HG03521 (cell line): ENCODE results near the gene NAIP.
"Not testable (repeated sequence)": the region's sequence is repeated elsewhere in the genome, so short reads cannot be mapped to it uniquely, and the experiment has no call there.

ENCODE experiments used
- ATAC-seq: cut with Tn5 transposase; IDR thresholded peaks from one replicate; pipeline ENCODE4 v1.9.1; 2021; ENCODE audit warnings: mild to moderate bottlenecking, moderate library complexity; ENCODE audit not compliant: unreplicated experiment

Gene NAIP, protein sequence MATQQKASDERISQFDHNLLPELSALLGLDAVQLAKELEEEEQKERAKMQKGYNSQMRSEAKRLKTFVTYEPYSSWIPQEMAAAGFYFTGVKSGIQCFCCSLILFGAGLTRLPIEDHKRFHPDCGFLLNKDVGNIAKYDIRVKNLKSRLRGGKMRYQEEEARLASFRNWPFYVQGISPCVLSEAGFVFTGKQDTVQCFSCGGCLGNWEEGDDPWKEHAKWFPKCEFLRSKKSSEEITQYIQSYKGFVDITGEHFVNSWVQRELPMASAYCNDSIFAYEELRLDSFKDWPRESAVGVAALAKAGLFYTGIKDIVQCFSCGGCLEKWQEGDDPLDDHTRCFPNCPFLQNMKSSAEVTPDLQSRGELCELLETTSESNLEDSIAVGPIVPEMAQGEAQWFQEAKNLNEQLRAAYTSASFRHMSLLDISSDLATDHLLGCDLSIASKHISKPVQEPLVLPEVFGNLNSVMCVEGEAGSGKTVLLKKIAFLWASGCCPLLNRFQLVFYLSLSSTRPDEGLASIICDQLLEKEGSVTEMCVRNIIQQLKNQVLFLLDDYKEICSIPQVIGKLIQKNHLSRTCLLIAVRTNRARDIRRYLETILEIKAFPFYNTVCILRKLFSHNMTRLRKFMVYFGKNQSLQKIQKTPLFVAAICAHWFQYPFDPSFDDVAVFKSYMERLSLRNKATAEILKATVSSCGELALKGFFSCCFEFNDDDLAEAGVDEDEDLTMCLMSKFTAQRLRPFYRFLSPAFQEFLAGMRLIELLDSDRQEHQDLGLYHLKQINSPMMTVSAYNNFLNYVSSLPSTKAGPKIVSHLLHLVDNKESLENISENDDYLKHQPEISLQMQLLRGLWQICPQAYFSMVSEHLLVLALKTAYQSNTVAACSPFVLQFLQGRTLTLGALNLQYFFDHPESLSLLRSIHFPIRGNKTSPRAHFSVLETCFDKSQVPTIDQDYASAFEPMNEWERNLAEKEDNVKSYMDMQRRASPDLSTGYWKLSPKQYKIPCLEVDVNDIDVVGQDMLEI (N-terminal part only)

DNA sequence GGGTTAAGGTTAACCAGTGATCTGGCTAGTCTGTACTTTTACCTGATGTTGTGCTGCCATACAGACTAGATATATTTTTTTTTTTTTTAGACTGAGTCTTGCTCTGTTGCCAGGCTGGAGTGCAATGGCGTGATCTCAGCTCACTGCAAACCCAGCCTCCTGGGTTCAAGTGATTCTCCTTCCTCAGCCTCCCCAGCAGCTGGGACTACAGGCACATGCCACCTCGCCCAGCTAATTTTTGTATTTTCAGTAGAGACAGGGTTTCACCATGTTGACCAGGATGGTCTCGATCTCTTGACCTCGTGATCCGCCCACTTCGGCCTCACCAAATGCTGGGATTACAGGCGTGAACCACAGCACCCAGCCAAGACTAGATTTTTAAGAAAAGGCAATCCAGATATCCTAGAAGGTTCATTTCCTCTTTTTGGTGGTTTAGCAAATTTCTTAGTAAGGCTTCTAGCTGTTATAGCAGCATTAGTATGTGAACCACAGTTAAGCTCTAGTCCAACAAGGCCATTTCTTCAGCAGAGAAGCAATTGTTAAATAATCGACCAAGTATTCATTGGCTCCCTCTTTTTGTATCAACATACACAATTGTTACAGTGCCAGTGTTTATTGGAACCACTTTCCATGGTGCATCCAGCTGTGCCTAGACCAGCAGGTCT is at the start of gene NAIP:
TSS of gene NAIP (minus strand) at position 51 of the 665 bp plus-strand sequence. CDS start 12,424 bp downstream, outside the sequence.
- not testable (repeated sequence) for ATAC-seq

DNA sequence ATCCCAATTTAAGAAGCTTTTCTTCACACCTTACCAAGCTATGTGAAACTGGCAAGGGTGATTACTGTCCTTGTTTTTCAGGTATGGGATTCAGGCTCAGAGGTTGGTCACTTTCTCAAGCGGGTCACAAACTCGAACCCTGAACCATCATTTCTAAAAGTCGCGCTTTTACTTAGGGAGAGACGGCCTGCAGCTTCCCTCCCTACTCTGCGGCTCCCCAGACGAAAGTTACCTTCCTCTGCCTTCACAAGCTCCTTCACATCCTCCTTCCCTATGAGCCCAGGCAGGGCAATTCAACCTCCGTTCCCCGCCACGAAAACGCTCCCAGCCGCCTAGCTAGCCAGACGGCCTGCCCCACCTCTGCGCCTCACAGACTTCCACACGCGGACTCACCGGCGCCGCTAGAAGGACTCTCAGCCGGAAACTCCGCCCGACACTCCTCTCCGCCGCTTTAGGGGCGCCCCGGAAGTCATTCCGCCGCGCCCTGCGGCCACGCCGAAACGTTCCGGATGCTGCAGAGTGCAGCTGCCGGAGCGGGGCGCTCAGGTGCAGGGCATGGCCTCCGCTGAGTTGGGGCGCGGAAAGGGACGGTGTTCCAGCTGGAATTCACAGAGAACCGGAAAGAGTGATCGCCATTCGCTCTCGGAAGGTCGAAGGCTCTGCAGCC is 42.3 kb upstream of the NAIP start, which contains the start of gene GTF2H2:
TSS of gene GTF2H2 (minus strand) at position 415 of the 667 bp plus-strand sequence. CDS start 4,913 bp downstream, outside the sequence.
- peak; percentile 97 for ATAC-seq

DNA sequence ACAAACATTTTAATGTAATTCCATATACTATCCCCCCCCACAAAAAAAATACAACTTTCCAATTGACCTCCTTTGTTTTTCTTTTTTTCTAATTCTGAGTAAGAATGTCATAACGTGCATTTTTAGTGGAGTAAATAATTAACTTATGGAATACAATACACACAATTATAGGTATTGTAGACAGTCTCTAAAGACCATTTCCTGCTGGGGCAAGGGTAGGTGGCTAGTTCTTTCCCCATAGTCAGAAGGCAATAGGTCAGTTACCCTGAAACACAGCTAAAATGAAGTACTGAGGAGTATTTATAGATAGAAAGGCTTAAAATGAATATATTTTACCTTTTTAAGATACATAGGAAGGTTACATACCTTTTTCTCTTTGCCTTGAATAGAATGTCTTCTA is 36.2 kb upstream of the NAIP start:
- ATAC-seq = not testable (repeated sequence)

DNA sequence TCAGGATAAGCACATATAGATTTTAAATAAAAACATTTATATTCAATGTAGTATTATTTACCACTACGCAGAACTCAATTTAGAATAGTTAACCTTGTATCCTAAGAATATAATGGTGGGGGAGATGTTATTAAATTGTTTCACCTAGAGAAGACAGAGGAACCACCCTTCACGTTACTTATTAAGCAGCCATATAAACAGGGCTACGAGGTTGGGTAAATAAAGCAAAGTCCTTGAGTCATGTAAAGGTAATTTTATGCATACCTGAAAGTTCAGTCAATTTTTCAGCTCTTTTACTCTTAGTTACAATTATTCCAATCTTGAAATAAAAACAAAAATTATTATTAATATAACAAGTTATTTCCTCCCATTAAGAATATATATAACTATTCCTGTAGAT is 34.3 kb upstream of the NAIP start:
- not testable (repeated sequence) for ATAC-seq

DNA sequence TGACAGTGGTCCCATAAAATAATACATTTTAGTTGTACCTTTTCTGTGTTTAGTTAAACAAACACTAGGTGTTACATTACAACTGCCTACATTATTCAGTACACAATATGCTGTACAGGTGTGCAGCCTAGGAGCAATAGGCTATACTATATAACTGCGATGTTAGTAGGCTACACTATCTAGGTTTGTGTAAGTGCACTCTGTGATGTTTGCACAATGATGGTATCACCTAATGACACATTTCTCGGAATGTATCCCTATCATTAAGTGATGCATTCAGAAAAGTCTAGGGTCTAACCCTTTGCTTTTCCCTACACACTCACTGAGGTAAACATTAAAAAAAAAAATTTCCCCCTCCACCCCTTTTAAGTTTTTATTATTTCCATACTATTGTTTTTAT is 19.7 kb upstream of the NAIP start:
- ATAC-seq = not testable (repeated sequence)

DNA sequence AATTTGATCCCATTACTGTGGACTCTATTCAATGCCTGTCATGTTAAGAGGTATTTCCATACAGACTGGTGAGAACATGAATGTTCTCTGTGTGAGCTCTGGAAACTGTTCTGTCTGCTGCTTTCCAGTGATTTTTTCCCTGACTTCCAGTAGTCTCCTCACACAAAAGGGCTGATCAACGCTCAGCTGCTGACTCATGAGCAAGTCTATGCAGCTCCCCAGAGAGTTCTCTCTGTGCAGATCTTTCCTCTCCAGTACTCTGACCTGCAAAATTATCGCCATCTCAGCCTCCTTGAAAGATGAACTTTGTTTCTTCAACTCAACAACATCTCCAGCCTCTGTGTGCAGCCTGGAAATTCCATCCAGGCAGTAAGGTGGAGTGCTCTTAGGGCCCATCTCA is 19.0 kb upstream of the NAIP start:
- ATAC-seq = not testable (repeated sequence)

DNA sequence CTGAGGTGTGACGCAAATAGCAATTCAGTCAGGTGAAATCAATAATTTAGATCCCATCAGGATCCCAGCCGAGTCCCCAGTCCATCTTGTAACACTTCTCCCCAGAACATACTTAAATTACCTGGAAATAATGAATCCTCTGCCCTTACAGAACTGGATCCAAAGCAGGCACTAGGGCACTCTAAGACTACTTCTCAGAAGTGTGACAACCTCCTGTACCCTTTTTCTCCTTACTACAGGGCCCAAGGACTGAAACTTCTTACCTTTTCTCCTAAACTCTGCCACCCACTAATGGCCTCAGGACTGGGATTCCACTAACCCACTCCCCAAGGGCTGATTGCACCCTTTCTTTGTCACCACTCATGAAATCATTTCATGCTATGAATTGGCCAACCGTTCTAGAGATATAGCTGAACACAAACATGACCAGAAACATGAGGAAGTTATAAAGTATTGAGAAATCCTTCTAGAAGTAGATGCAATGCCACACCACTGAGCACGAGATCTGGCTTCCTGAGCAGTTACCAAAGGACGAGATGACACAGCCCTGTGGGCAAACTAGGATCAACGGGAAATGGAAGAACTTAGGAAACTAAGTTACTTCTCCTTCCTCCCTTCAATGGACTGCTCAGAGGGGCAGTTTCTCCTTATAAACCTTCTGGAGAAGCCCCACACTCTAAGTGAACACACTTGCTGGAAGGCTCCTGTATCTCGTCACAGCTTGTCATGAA is 6.1 kb upstream of the NAIP start:
- ATAC-seq = not testable (repeated sequence)

DNA sequence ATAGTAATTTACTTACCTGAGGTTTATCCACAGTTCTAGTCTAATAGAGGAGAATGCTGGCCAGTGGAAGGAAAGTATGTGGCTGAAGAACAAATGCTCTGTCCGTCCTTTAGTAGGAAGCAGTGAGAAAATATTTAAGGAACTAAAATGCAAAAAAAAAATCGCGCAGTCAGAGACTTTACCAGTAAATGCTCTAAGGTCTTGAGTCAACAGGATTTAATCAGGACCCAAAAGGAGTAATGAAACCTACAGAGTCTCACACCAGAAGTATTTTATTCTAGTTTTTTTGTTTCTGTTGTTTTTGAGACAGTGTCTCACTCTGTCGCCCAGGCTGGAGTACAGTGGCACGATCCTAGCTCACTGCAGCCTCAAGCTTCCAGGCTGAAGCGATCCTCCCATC is 4.5 kb downstream of the NAIP start:
- ATAC-seq = not testable (repeated sequence)

DNA sequence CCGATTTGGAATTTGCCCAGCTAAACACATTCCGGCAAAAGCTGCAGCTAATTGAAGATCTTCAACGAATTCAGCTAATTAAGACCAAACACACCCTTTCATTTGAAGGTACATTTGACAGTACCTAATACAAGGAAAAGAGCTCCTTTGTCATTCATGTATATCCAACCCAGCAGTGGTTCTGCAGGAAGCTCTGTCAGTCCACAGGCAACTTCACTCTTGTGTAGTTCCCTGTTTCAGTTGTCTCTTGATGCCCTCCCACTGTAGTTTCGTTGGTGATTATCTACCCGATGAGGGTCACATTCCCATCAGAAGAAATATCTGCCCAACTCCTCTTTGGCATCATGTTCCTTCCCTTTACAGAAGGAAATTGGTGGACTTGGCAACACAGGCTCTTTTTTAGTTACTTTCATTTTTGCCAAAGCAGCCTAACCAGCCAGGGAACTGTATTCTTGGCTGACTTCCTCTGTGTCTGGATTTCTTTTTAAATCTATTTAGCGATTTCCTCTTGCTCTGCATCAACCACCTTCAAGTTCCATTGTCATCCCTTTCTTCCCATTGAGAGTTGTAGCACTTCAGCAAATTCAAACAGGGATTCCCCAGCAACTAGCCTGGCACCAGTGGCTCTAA is 6.6 kb downstream of the NAIP start:
- not testable (repeated sequence) for ATAC-seq

DNA sequence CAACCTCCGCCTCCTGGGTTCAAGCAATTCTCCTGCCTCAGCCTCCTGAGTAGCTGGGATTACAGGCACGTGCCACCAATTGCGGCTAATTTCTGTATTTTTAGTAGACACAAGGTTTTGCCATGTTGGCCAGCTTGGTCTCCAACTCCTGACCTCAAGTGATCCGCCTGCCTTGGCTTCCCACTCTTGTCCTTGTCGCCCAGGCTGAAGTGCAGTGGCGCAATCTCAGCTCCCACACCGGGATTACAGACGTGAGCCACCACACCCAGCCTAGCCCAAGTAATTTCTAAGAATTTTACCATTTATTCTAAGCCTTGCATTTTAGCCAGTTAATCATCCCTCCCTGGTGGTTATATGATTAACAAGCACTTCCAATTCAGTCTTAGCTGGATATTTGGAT is 11.0 kb downstream of the NAIP start:
- no peak for ATAC-seq

DNA sequence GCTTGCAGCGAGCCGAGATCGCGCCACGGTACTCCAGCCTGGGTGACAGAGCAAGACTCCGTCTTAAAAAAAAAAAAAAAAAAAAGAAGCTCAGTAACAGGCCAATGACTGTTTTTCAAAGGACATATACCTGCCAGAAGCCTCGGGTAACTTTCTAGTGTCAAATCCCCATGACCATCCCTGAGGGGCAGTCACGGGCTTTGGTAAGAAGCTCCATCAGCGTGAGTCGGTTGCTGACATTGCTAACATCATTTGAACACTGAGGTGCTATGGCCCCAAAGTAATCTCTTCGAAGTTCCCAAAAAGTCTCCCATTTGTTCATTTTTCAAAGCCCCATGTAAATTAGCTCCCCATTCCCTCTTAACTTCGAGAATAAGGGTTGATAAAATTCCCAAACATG is 11.6 kb downstream of the NAIP start:
- ATAC-seq = no peak

DNA sequence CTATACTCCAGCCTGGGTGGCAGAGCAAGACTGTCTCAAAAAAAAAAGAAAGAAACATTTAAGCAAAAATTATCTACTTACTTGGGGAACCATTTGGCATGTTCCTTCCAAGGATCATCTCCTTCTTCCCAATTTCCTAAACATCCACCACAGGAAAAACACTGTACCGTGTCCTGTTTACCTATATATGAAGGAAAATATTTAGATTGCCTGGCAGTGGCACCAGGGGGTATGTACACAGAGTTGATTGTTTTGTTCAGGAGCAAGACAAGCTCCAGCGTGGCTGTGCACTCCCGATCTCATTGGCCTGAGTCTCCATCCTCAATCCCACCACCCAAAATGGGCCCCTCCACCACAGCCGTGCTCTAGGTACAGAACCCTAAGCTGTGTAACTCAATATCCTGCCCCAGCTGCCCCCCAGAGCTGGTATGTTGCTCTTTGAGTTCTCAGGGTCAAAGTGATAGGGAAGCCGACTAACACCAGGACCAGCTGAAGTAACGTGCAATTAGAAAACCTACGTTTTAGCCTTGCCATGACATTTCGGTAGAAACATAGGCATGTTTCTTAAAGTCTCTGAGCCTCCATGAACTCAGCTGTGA is 13.8 kb downstream of the NAIP start:
- ATAC-seq = no peak

DNA sequence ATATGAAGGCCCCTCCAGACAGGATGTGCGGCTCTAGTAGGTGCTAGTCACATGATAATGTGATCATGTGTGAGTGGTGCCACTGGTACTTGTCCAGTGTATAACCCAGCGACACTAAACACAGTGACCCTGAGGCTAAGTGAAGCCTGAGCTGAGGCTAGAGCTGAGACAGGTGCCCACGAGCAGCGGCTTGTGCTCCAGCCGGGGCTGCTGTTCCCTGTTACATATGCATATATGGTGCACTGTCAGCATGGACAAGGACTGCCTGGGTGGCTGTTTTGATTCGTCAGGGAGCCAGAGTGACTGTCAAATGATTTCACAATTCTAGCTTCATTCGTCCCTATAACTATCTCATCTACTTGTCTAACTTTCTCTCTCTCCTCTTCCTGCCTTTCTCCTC is 18.2 kb downstream of the NAIP start:
- ATAC-seq = not testable (repeated sequence)

DNA sequence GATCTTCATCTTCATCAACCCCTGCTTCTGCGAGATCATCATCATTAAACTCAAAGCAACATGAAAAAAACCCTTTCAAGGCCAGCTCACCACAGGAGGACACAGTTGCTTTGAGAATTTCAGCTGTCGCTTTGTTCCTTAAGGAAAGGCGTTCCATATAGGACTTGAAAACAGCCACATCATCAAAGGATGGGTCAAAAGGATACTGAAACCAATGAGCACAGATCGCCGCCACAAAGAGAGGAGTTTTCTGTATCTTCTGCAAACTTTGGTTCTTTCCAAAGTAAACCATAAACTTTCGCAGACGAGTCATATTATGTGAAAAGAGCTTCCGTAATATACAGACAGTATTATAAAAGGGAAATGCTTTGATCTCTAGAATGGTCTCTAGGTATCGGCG is 40.3 kb downstream of the NAIP start:
- ATAC-seq = not testable (repeated sequence)

DNA sequence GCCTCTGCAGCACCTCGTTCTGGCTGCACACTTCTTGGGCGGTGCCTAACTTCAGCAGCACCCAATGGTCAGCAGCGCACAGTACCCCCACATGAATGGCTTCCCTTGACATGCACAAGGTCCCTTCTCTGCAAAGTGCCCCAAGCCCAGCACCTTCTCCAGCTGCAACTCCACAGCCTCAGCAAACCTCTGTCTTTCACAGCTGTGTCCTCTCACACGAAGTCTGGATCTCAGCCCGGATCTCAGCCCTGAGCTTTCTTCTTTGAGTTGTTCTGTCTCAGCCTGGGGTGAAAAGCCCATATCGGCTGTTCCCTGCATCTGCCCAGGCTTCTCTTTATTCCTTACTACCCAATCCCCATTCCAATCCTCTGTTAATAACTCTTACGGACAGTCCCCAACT is 57.9 kb downstream of the NAIP start:
- not testable (repeated sequence) for ATAC-seq

DNA sequence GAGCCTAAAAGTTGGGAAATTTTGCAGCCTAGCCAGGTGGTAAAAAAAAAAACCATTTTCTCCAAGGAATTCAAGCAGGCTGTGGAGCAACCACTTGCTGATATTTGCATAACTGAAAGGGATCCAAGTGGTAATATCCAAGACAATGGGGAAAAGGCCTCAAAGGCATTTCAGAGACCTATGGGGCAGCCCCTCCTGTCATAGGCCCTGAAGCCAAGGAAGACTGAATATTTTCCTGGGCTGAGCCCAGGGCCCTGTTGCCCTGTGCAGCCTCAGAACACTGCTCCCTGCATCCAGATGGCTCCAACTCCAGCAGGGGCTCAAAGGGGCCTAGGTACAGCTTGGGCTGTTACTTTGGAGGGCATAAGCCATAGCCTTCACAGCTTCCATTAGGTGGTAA is 60.6 kb downstream of the NAIP start:
- not testable (repeated sequence) for ATAC-seq

DNA sequence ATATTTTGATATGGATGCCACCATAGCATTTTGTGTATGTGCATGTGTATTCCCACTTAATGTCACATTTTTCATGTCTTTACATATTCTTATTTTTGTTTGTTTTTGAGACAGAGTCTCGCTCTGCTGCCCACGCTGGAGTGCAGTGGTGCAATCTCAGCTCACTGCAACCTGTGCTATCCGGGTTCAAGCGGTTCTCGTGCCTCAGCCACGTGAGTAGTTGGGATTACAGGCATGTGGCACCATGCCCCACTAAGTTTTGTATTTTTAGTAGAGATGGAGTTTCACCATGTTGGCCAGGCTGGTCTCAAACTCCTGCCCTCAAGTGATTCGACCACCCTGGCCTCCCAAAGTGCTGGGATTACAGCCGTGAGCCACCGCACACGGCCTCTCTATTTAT is 72.1 kb downstream of the NAIP start:
- not testable (repeated sequence) for ATAC-seq

DNA sequence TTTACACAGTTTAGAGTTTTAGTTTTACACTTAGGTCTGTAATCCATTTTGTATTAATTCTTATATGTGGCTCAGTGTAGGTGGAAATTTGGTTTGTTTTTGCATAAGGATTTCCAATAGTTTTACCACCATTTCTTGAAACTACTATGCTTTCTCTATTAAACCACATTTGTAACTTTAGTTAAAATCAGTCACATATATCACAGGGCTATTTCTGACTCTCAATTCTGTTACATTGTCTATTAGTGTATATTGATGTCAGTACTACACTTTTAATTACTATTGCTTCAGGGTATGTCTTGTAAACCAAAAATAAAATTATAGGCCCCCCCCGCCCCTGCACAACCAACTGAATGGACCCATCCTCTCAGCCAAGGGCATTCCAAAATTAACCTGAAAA is 92.6 kb downstream of the NAIP start:
- ATAC-seq = not testable (repeated sequence)
